Measurements from ENCODE around the gene PSMB7. TPM values are rescaled to one million over a fixed set of nuclear protein-coding genes. Genes with fewer than 3 reads are reported as not detected.
A peak's percentile ranks its signal among the peaks of the same experiment; 100 is the strongest.

The PSMB7 gene
- total RNA-seq, 3 donors from 2014 or later (not counting 1 experiment from before 2014, with no cell fraction given): 75.6 to 75.9 (median 75.8) TPM

- Histone ChIP-seq H3K4me3 (ENCODE audit: low read length) (no peak overlapping the region), H3K4me1 (ENCODE audit: control insufficient read depth, insufficient read depth, low read length) (no peaks in the 10 kb centered on the region), H3K36me3 (ENCODE audit: control insufficient read depth, insufficient read depth, low read length) (peaks cover 60% of the 10 kb centered on the region), H3K27ac (ENCODE audit: low read length) (no peak overlapping the region), H3K9me3 (ENCODE audit: control insufficient read depth, insufficient read depth, low read length) (no peaks in the 10 kb centered on the region), H3K27me3 (ENCODE audit: control insufficient read depth, insufficient read depth, low read length) (no peaks in the 10 kb centered on the region)
- no peak overlapping the region for H3K4me3 Mint-ChIP-seq
- intact Hi-C loops (cut with micrococcal nuclease): no loop called here
- no peaks in the 10 kb centered on the region for H3K36me3 Mint-ChIP-seq
- DNase-seq (no peak), ATAC-seq (no peak)
- WGBS (ENCODE audit: insufficient coverage): 89% methylated on average over 15 of the region's 15 CpGs
- no peak overlapping the region for H3K27ac Mint-ChIP-seq
- H3K4me1 Mint-ChIP-seq: peaks cover 17 to 37% of the 10 kb centered on the region in 2 donors
- H3K9me3 Mint-ChIP-seq: no peaks in the 10 kb centered on the region
- no peak for TF ChIP-seq CTCF (IDR thresholded peaks at IDR 0.05)
- H3K27me3 Mint-ChIP-seq (ENCODE audit: low read depth in 2 of 2): no peaks in the 10 kb centered on the region
These were observed 15.0 kb downstream of the PSMB7 start for GRCh38 chr9:124399968-124400940.

GRCh38 chr9:124399323-124399967, 15.8 kb downstream of the PSMB7 start:
- no peak for ATAC-seq
- WGBS (ENCODE audit: insufficient coverage): 89% methylated on average over 12 of the region's 12 CpGs
- Histone ChIP-seq H3K4me1 (ENCODE audit: control insufficient read depth, insufficient read depth, low read length) (no peaks in the 10 kb centered on the region), H3K27me3 (ENCODE audit: control insufficient read depth, insufficient read depth, low read length) (no peaks in the 10 kb centered on the region), H3K36me3 (ENCODE audit: control insufficient read depth, insufficient read depth, low read length) (peaks cover 52% of the 10 kb centered on the region), H3K27ac (ENCODE audit: low read length) (no peak overlapping the region), H3K4me3 (ENCODE audit: low read length) (no peak overlapping the region), H3K9me3 (ENCODE audit: control insufficient read depth, insufficient read depth, low read length) (no peaks in the 10 kb centered on the region)
- intact Hi-C loops (cut with micrococcal nuclease): no loop called here
- Mint-ChIP-seq H3K9me3 (no peaks in the 10 kb centered on the region), H3K4me1 (peaks cover 24 to 45% of the 10 kb centered on the region in 2 donors), H3K27ac (peak overlapping the region in 1 of 2 donors; percentile 69), H3K4me3 (no peak overlapping the region), H3K27me3 (ENCODE audit: low read depth in 2 of 2) (no peaks in the 10 kb centered on the region), H3K36me3 (no peaks in the 10 kb centered on the region)
- TF ChIP-seq CTCF (IDR thresholded peaks at IDR 0.05): no peak
- no peak for DNase-seq

GRCh38 chr9:124398191-124398935, 16.9 kb downstream of the PSMB7 start:
- Mint-ChIP-seq H3K36me3 (no peaks in the 10 kb centered on the region), H3K4me3 (no peak overlapping the region), H3K4me1 (peaks cover 29 to 51% of the 10 kb centered on the region in 2 donors), H3K27ac (no peak overlapping the region), H3K27me3 (ENCODE audit: low read depth in 2 of 2) (no peaks in the 10 kb centered on the region), H3K9me3 (no peaks in the 10 kb centered on the region)
- H3K9me3 ChIP-seq (ENCODE audit: control insufficient read depth, insufficient read depth, low read length): no peaks in the 10 kb centered on the region
- H3K27me3 ChIP-seq (ENCODE audit: control insufficient read depth, insufficient read depth, low read length): no peaks in the 10 kb centered on the region
- no peak for TF ChIP-seq CTCF (IDR thresholded peaks at IDR 0.05)
- 96% methylated on average over 6 of the region's 8 CpGs for WGBS (ENCODE audit: insufficient coverage)
- H3K4me3 ChIP-seq (ENCODE audit: low read length): no peak overlapping the region
- intact Hi-C loops (cut with micrococcal nuclease): no loop called here
- H3K27ac ChIP-seq (ENCODE audit: low read length): no peak overlapping the region
- H3K4me1 ChIP-seq (ENCODE audit: control insufficient read depth, insufficient read depth, low read length): no peaks in the 10 kb centered on the region
- peaks cover 47% of the 10 kb centered on the region for H3K36me3 ChIP-seq (ENCODE audit: control insufficient read depth, insufficient read depth, low read length)
- DNase-seq (no peak), ATAC-seq (no peak)

Measured in natural killer cell (primary cell).